Calu3 (cell line): ENCODE measurements around the gene RNF44. TPM values are rescaled to one million over a fixed set of nuclear protein-coding genes. Genes with fewer than 3 reads are reported as not detected.
A peak's percentile ranks its signal among the peaks of the same experiment; 100 is the strongest.

Source experiments
- BruUV-seq: library from RNA; stranded (reverse); fragments of 400-500 nt; replicated peaks from 2 replicates; lab custom pipeline; 2021; lab: Mats Ljungman, UMichigan
- CTCF ChIA-PET: fragments of 300-600 bp; sonication (Branson Sonifier 250); formaldehyde crosslinking; loops from one replicate; lab custom pipeline; 2022; ENCODE audit warnings: antibody characterized with exemption; lab: Charles Lee
- DNase-seq: peaks from one replicate; pipeline ENCODE4 v3.0.0; 2022
- H3K27ac Mint-ChIP-seq: one replicate; pipeline ENCODE4 v1.8.0; 2022; ENCODE audit warnings: mixed read lengths; ENCODE audit not compliant: unreplicated experiment
- H3K27me3 Mint-ChIP-seq: one replicate; pipeline ENCODE4 v1.8.0; 2022; ENCODE audit warnings: mixed read lengths; ENCODE audit not compliant: unreplicated experiment
- H3K36me3 Mint-ChIP-seq: one replicate; pipeline ENCODE4 v1.8.0; 2022; ENCODE audit warnings: mild to moderate bottlenecking, moderate library complexity, mixed read lengths; ENCODE audit not compliant: insufficient read depth, unreplicated experiment
- H3K4me1 Mint-ChIP-seq: one replicate; pipeline ENCODE4 v1.8.0; 2022; ENCODE audit warnings: mild to moderate bottlenecking, low read depth, mixed read lengths; ENCODE audit not compliant: unreplicated experiment
- H3K4me3 Mint-ChIP-seq: one replicate; pipeline ENCODE4 v1.8.0; 2022; ENCODE audit warnings: mild to moderate bottlenecking, low read depth, moderate library complexity, mixed read lengths; ENCODE audit not compliant: unreplicated experiment
- H3K9me3 Mint-ChIP-seq: one replicate; pipeline ENCODE4 v1.8.0; 2022; ENCODE audit warnings: low read depth, mixed read lengths; ENCODE audit not compliant: unreplicated experiment
- intact Hi-C: fragments of 100-400 bp; cut with micrococcal nuclease; formaldehyde crosslinking; loops from one replicate; pipeline ENCODE4 v1.10.0; 2022; ENCODE audit not compliant: unreplicated experiment
- total RNA-seq: library from RNA; stranded (reverse); gene quantifications from 2 replicates; pipeline ENCODE4 v1.2.3, GENCODE V29; 2022
- TF ChIP-seq, protein P1 (sequence below): fragments of 200-600 bp; IDR thresholded peaks from one replicate; pipeline ENCODE4 v1.8.0; 2022; ENCODE audit warnings: antibody characterized with exemption; ENCODE audit not compliant: unreplicated experiment

The RNF44 gene
- total RNA-seq, 1 experiment from 2014 or later: 82.3 TPM

GRCh38 chr5:176560364-176560763, 23.2 kb upstream of the RNF44 start:
- no peak overlapping the region for H3K4me3 Mint-ChIP-seq
- CTCF ChIA-PET: no interaction called here
- no peak for DNase-seq
- no peaks in the 10 kb centered on the region for H3K36me3 Mint-ChIP-seq
- no TSS peak for BruUV-seq
- H3K27me3 Mint-ChIP-seq: peaks cover 14% of the 10 kb centered on the region
- TF ChIP-seq, protein P1, sequence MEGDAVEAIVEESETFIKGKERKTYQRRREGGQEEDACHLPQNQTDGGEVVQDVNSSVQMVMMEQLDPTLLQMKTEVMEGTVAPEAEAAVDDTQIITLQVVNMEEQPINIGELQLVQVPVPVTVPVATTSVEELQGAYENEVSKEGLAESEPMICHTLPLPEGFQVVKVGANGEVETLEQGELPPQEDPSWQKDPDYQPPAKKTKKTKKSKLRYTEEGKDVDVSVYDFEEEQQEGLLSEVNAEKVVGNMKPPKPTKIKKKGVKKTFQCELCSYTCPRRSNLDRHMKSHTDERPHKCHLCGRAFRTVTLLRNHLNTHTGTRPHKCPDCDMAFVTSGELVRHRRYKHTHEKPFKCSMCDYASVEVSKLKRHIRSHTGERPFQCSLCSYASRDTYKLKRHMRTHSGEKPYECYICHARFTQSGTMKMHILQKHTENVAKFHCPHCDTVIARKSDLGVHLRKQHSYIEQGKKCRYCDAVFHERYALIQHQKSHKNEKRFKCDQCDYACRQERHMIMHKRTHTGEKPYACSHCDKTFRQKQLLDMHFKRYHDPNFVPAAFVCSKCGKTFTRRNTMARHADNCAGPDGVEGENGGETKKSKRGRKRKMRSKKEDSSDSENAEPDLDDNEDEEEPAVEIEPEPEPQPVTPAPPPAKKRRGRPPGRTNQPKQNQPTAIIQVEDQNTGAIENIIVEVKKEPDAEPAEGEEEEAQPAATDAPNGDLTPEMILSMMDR: no peak
- H3K4me1 Mint-ChIP-seq: no peaks in the 10 kb centered on the region
- no peaks in the 10 kb centered on the region for H3K9me3 Mint-ChIP-seq
- H3K27ac Mint-ChIP-seq: no peak overlapping the region
- intact Hi-C loops: no loop called here

- Mint-ChIP-seq H3K4me3 (no peak overlapping the region), H3K4me1 (no peaks in the 10 kb centered on the region), H3K36me3 (no peaks in the 10 kb centered on the region), H3K9me3 (no peaks in the 10 kb centered on the region), H3K27ac (no peak overlapping the region), H3K27me3 (peaks cover 14% of the 10 kb centered on the region)
- CTCF ChIA-PET: no interaction called here
- TF ChIP-seq, protein P1: no peak
- DNase-seq: no peak
- intact Hi-C loops: no loop called here
- no TSS peak for BruUV-seq
Observed at GRCh38 chr5:176559683-176560082, 22.5 kb upstream of the RNF44 start.

DNA sequence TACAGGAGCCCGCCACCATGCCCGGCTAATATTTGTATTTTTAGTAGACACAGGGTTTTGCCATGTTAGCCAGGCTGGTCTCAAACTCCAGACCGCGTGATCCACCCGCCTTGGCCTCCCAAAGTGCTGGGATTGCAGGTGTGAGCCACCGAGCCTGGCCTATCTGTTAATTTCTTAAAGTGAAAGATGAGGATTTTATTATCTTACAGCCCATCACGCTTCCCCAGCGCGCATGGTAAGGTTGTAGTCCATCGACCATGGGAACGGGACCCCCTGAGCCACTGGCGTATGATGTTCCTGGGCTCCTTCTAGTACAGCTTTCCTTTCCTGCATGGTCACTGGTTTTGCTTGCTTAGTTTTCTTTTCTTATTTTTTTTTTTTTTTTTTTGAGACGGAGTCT, 20.6 kb upstream of the RNF44 start:
- Mint-ChIP-seq H3K9me3 (no peaks in the 10 kb centered on the region), H3K36me3 (peaks cover 15% of the 10 kb centered on the region), H3K4me1 (peaks cover 13% of the 10 kb centered on the region), H3K4me3 (no peak overlapping the region), H3K27ac (no peak overlapping the region), H3K27me3 (peaks cover 14% of the 10 kb centered on the region)
- DNase-seq: no peak
- intact Hi-C loops: no loop called here
- no TSS peak for BruUV-seq
- CTCF ChIA-PET: no interaction called here
- TF ChIP-seq, protein P1: no peak

- CTCF ChIA-PET: interaction anchor here (1.7 kb wide), 1 partner anchor 20 kb away, joined by 5 read pairs; no protein-coding TSS in a partner anchor
- Mint-ChIP-seq H3K9me3 (no peaks in the 10 kb centered on the region), H3K27me3 (no peaks in the 10 kb centered on the region), H3K4me1 (peaks cover 44% of the 10 kb centered on the region), H3K36me3 (peaks cover 30% of the 10 kb centered on the region), H3K27ac (peak overlapping the region; percentile 78), H3K4me3 (no peak overlapping the region)
- BruUV-seq: no TSS peak
- peak; percentile 56 for DNase-seq
- TF ChIP-seq, protein P1: no peak
- intact Hi-C loops: no loop called here
Observed at GRCh38 chr5:176553260-176554085, 16.3 kb upstream of the RNF44 start.
